GM12872 (cell line): ENCODE measurements around the gene GTSF1L.

Experiments
- TF ChIP-seq, protein P1 (sequence below): IDR thresholded peaks from 3 replicates; pipeline ENCODE4 v1.5.1; 2011; ENCODE audit warnings: low read depth, mild to moderate bottlenecking, low read length, moderate library complexity; ENCODE audit not compliant: insufficient read depth

The GTSF1L gene

DNA sequence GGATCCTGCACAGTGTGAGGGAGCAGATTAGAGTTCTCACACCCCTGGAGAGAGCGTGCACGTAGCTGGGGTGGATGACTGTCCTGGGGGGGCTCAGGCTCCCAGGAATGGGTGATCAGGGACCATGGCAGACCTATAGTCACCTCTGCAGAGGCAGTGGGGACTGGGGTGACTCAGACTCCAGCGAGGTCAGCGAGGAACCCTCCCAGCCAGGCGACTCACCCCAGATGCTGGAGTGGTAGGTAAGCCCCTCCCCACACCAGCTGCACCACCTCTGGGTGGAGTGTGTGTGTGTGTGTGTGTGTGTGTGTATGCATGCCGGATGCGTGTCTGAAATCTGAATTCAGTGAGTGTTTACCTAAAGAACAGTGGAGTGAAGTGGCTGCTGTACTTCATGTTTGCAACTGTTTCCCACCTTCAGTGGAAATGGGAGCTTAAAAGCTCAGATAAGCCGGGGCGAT is 17.4 kb upstream of the GTSF1L start:
- TF ChIP-seq, protein P1, sequence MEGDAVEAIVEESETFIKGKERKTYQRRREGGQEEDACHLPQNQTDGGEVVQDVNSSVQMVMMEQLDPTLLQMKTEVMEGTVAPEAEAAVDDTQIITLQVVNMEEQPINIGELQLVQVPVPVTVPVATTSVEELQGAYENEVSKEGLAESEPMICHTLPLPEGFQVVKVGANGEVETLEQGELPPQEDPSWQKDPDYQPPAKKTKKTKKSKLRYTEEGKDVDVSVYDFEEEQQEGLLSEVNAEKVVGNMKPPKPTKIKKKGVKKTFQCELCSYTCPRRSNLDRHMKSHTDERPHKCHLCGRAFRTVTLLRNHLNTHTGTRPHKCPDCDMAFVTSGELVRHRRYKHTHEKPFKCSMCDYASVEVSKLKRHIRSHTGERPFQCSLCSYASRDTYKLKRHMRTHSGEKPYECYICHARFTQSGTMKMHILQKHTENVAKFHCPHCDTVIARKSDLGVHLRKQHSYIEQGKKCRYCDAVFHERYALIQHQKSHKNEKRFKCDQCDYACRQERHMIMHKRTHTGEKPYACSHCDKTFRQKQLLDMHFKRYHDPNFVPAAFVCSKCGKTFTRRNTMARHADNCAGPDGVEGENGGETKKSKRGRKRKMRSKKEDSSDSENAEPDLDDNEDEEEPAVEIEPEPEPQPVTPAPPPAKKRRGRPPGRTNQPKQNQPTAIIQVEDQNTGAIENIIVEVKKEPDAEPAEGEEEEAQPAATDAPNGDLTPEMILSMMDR: no peak

DNA sequence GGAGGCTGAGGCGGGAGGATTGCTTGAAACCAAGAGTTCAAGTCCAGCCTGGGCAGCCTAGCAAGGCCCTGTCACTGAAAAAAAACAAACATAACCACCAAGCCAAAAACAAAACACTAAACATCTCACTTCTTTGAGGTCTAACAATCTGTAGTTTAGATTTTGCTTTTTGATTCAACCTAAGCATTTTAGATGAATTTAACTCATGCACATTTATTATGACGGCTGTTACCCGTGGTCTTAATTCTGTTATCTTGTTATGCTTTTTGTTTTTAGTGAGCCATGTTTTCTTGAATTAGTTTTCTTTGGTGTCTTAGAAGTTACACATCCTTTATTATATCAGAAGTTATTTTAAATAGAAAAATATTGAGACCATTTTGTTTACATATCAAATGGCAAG is 13.8 kb upstream of the GTSF1L start:
- TF ChIP-seq, protein P1: no peak

DNA sequence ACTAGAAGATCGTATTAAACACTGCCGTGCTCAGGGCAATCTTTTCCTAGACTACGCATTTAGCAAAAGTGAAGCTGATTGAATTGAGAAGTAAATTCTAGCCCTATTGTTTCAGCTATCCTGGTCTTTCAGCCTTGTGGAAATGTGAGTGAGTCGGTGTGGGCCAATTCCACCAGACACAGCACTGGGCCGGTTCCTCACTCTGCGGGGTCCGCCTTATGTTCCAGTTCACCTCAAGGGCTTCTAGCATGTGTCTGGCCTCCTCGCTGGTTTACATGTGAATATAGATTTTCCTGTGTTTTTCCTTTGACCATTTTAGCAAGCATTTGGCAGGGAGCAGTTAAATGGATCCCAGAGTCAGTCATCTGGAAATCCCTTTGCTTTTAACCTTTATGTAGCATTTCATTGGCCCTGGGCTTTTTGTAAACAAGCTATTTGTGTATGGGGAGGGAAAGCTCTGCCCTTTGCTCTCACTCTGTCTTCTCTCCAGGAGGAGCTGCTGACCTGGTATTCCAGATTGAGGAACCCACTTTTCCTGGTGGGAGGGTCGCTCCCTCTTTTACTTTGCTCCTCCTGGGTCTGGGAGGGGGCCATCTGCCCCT is 12.4 kb upstream of the GTSF1L start:
- TF ChIP-seq, protein P1: no peak

DNA sequence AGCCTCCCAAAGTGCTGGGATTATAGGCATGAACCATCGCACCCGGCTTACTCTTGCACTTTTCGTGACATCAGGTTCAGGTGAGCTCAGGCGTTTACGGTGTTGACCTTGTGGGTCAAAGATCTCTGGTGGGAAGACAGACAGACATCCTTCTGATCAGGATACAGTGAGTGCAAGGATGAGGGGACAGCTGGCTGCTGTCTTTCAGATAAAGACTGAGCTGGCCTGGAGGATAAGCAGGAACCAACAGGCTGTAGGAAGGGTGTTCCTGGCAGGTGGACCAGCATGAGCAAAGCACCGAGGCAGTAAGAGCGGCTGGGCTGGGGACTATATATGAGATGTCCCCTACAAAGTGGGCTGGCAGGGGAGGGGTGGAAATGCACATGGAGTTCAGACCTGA is 11.1 kb upstream of the GTSF1L start:
- TF ChIP-seq, protein P1: no peak

DNA sequence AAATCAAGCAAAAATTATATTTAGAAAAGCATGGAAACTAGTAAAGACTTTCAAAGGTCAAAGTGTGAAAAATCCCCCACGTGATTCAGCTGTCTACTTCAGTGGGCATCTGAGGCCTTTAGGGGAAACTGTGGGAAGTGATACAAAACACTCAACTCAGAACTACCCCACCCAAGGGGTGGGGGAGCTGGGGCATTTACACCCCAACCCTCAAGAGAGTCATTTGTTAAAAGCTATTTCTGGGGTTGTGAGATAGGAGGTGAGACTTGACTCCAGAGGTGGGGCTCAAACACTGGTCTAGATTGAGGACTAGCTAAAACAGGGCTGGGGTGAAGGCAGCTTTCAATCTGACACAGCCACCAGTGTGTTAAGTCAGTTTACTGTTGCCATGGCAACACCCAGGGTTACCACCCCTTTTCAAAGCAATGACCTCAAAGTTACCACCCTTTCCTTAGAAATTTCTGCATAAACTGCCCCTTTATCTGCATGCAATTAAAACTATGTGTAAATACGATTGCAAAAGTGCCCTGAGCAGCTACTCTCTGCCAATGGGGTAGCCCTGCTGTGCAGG is 9.9 kb upstream of the GTSF1L start:
- TF ChIP-seq, protein P1: no peak

DNA sequence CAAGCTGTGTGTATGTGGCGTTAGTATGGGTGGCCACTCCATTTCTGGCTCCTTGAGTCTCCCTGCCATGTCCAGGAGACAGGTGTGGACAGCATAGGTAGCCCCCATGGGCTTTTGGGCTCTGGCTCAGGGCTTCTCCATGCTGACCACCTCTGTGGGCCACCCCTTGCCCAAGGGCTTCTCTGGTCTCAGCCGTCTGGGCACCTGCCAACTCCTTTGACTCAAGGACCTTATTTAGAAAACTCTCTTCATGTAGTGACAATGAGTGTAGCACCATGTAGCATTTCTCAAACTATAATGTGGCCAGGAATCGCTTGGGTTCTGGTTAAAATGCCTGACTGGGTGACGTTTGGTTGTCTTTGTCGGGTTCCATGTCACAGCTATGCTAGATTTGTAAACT is 5.1 kb upstream of the GTSF1L start:
- TF ChIP-seq, protein P1: no peak

DNA sequence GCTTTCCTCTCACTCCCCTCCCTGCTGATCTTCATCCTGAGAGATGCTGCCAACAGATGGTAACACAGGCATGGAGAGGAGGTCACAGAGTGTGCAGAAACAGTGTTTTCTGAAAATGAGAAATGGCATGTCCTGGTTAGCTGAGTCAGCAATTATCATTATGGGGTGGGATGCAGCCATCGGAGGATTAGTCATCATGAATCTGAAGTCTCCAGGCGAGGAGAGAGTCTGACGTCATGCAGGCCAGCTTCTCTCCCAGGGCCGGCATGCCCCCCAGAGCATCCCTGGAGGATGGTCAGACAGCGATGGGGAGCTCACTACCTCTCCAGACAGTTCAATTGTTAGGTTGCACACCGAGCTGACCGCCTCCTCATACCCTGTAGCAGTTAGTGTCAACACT is 4.7 kb upstream of the GTSF1L start:
- TF ChIP-seq, protein P1: no peak
